ENCODE results near the gene VARS2.
A peak's percentile ranks its signal among the peaks of the same experiment; 100 is the strongest.
"Not testable (repeated sequence)": the region's sequence is repeated elsewhere in the genome, so short reads cannot be mapped to it uniquely, and the experiment has no call there.

Gene VARS2

DNA sequence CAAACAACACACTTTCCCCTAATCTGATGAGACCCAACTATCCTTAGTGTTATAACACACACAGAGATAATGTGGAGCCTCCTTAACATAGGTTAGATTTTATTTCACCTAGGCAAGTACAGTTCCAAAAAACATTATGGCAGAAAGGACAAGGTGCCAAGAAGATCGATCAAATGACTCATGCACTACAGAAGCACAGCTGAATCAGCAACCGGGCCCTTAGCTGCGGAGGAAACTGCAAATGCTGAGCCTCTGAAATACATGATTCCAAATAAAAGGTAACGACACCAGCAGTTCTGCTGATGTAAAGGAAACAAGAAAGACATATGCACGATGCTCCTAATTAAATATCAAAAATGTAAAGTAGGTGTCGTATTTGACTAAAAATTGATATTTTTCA lies 49.6 kb downstream of the VARS2 start:
- no peak overlapping the region for H2AFZ ChIP-seq (ENCODE audit: low read depth, low read length)
- no peak for ATAC-seq (ENCODE audit: insufficient read depth, low read depth)

GRCh38 chr6:30964075-30964474 lies 50.0 kb downstream of the VARS2 start:
- no peaks in the 10 kb centered on the region for H3K4me1 ChIP-seq (ENCODE audit: insufficient read depth, low read length)
- no peak overlapping the region for H3K27ac ChIP-seq (ENCODE audit: low read length)
- no peak overlapping the region for H3K4me2 ChIP-seq (ENCODE audit: insufficient read depth, low read length)
- H3K79me2 ChIP-seq (ENCODE audit: insufficient read depth, low read length), result no peaks in the 10 kb centered on the region
- no peak overlapping the region for H3K9ac ChIP-seq (ENCODE audit: low read depth, low read length)
- H2AFZ ChIP-seq (ENCODE audit: low read depth, low read length), result no peak overlapping the region
- no peak for TF ChIP-seq EZH2 (IDR thresholded peaks at IDR 0.05; ENCODE audit: borderline replicate concordance, low read depth, low read length, severe bottlenecking)
- TF ChIP-seq CTCF (IDR thresholded peaks at IDR 0.05; ENCODE audit: borderline replicate concordance, extremely low read depth, low read length, poor library complexity, severe bottlenecking), result no peak
- H3K36me3 ChIP-seq (ENCODE audit: insufficient read depth, low read length), result no peaks in the 10 kb centered on the region
- H4K20me1 ChIP-seq (ENCODE audit: insufficient read depth, low read length), result no peaks in the 10 kb centered on the region
- DNase-seq, result no peak
- peaks cover 15% of the 10 kb centered on the region for H3K27me3 ChIP-seq (ENCODE audit: insufficient read depth, low read length, poor library complexity)
- peak; percentile 44; the same call in 2 of the 3 replicates for ATAC-seq (ENCODE audit: insufficient read depth, low read depth)
- no peaks in the 10 kb centered on the region for H3K9me3 ChIP-seq (ENCODE audit: insufficient read depth, low read length, severe bottlenecking)
- H3K4me3 ChIP-seq (ENCODE audit: low read depth in 1 of 2, low read length in 2 of 2), result no peak overlapping the region

More for the DNA sequence above, 49.6 kb downstream of the VARS2 start:
- no peak for DNase-seq
- TF ChIP-seq EZH2 (IDR thresholded peaks at IDR 0.05; ENCODE audit: borderline replicate concordance, low read depth, low read length, severe bottlenecking) (no peak), CTCF (IDR thresholded peaks at IDR 0.05; ENCODE audit: borderline replicate concordance, extremely low read depth, low read length, poor library complexity, severe bottlenecking) (no peak)
- H3K27me3 ChIP-seq (ENCODE audit: insufficient read depth, low read length, poor library complexity), result peaks cover 15% of the 10 kb centered on the region
- no peak overlapping the region for H3K4me2 ChIP-seq (ENCODE audit: insufficient read depth, low read length)
- H3K36me3 ChIP-seq (ENCODE audit: insufficient read depth, low read length), result no peaks in the 10 kb centered on the region
- no peaks in the 10 kb centered on the region for H3K9me3 ChIP-seq (ENCODE audit: insufficient read depth, low read length, severe bottlenecking)
- no peaks in the 10 kb centered on the region for H3K4me1 ChIP-seq (ENCODE audit: insufficient read depth, low read length)
- H3K27ac ChIP-seq (ENCODE audit: low read length), result no peak overlapping the region
- H3K9ac ChIP-seq (ENCODE audit: low read depth, low read length), result no peak overlapping the region
- no peak overlapping the region for H3K4me3 ChIP-seq (ENCODE audit: low read depth in 1 of 2, low read length in 2 of 2)
- no peaks in the 10 kb centered on the region for H4K20me1 ChIP-seq (ENCODE audit: insufficient read depth, low read length)
- no peaks in the 10 kb centered on the region for H3K79me2 ChIP-seq (ENCODE audit: insufficient read depth, low read length)

DNA sequence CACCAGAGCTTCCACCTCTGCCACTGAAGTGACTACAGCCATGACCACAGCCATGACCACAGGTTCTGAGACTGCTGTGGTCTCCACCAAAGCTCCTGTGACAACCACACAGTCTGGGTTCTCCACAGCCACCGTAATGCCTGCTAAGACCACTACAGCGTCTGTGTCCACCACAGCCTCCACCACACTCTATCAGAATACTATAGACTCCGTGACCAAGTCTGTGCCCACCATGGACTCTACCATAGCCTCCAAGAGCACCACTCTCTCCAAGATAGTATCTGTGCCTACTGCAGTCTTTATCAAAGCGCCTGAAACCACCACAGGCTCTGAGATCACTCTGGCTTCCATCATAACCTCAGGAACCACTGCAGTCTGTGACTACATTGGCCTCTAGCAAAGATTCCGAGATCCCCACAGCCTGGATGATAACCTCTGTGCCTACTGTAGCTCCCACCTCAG lies 51.1 kb downstream of the VARS2 start:
- TF ChIP-seq CTCF (IDR thresholded peaks at IDR 0.05; ENCODE audit: borderline replicate concordance, extremely low read depth, low read length, poor library complexity, severe bottlenecking) (no peak), EZH2 (IDR thresholded peaks at IDR 0.05; ENCODE audit: borderline replicate concordance, low read depth, low read length, severe bottlenecking) (no peak)
- Histone ChIP-seq H3K27me3 (ENCODE audit: insufficient read depth, low read length, poor library complexity) (peaks cover 15% of the 10 kb centered on the region), H3K9ac (ENCODE audit: low read depth, low read length) (no peak overlapping the region), H2AFZ (ENCODE audit: low read depth, low read length) (no peak overlapping the region), H3K27ac (ENCODE audit: low read length) (no peak overlapping the region), H3K4me3 (ENCODE audit: low read depth in 1 of 2, low read length in 2 of 2) (no peak overlapping the region), H4K20me1 (ENCODE audit: insufficient read depth, low read length) (no peaks in the 10 kb centered on the region), H3K36me3 (ENCODE audit: insufficient read depth, low read length) (no peaks in the 10 kb centered on the region), H3K4me1 (ENCODE audit: insufficient read depth, low read length) (no peaks in the 10 kb centered on the region), H3K9me3 (ENCODE audit: insufficient read depth, low read length, severe bottlenecking) (no peaks in the 10 kb centered on the region), H3K79me2 (ENCODE audit: insufficient read depth, low read length) (no peaks in the 10 kb centered on the region), H3K4me2 (ENCODE audit: insufficient read depth, low read length) (no peak overlapping the region)
- ATAC-seq (ENCODE audit: insufficient read depth, low read depth), result peak; percentile 53
- no peak for DNase-seq

GRCh38 chr6:30966154-30966553 lies 52.1 kb downstream of the VARS2 start:
- H3K79me2 ChIP-seq (ENCODE audit: insufficient read depth, low read length), result no peaks in the 10 kb centered on the region
- H3K4me1 ChIP-seq (ENCODE audit: insufficient read depth, low read length), result no peaks in the 10 kb centered on the region
- H3K4me3 ChIP-seq (ENCODE audit: low read depth in 1 of 2, low read length in 2 of 2), result no peak overlapping the region
- H3K27ac ChIP-seq (ENCODE audit: low read length), result no peak overlapping the region
- no peaks in the 10 kb centered on the region for H3K9me3 ChIP-seq (ENCODE audit: insufficient read depth, low read length, severe bottlenecking)
- H3K4me2 ChIP-seq (ENCODE audit: insufficient read depth, low read length), result no peak overlapping the region
- no peak overlapping the region for H2AFZ ChIP-seq (ENCODE audit: low read depth, low read length)
- ATAC-seq (ENCODE audit: insufficient read depth, low read depth), result no peak
- H3K36me3 ChIP-seq (ENCODE audit: insufficient read depth, low read length), result no peaks in the 10 kb centered on the region
- no peaks in the 10 kb centered on the region for H4K20me1 ChIP-seq (ENCODE audit: insufficient read depth, low read length)
- TF ChIP-seq CTCF (IDR thresholded peaks at IDR 0.05; ENCODE audit: borderline replicate concordance, extremely low read depth, low read length, poor library complexity, severe bottlenecking) (no peak), EZH2 (IDR thresholded peaks at IDR 0.05; ENCODE audit: borderline replicate concordance, low read depth, low read length, severe bottlenecking) (no peak)
- no peak for DNase-seq
- peaks cover 15% of the 10 kb centered on the region for H3K27me3 ChIP-seq (ENCODE audit: insufficient read depth, low read length, poor library complexity)
- H3K9ac ChIP-seq (ENCODE audit: low read depth, low read length), result no peak overlapping the region

DNA sequence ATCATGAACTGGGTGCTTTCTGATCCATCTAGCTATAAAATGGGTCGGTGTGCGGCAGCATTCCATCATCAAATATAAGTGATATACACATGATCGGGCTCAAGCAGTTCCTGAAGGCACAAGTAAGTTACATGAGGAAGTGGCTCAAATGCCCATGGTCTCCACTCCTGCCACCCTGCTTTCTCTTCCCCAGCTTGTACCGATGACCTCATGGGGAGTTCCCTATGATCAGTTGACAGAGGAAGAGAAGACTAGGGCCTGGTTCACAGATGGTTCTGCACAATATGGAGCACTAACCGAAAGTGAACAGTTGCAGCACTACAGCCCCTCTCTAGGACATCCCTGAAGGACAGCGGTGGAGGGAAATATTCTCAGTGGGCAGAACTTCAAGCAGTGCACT lies 55.1 kb downstream of the VARS2 start:
- not testable (repeated sequence) for H3K9me3 ChIP-seq (ENCODE audit: insufficient read depth, low read length, severe bottlenecking); H3K27ac ChIP-seq (ENCODE audit: low read length); H2AFZ ChIP-seq (ENCODE audit: low read depth, low read length); H3K4me1 ChIP-seq (ENCODE audit: insufficient read depth, low read length); H4K20me1 ChIP-seq (ENCODE audit: insufficient read depth, low read length); ATAC-seq (ENCODE audit: insufficient read depth, low read depth); H3K4me3 ChIP-seq (ENCODE audit: low read depth in 1 of 2, low read length in 2 of 2); H3K9ac ChIP-seq (ENCODE audit: low read depth, low read length); DNase-seq; H3K79me2 ChIP-seq (ENCODE audit: insufficient read depth, low read length); H3K36me3 ChIP-seq (ENCODE audit: insufficient read depth, low read length); H3K4me2 ChIP-seq (ENCODE audit: insufficient read depth, low read length)
- H3K27me3 ChIP-seq (ENCODE audit: insufficient read depth, low read length, poor library complexity), result peaks cover 12% of the 10 kb centered on the region
